GM12872 (cell line): ENCODE data around the gene MTA3.

ENCODE experiments used
- TF ChIP-seq, protein P1 (sequence below): IDR thresholded peaks from 3 replicates; pipeline ENCODE4 v1.5.1; 2011; ENCODE audit warnings: low read depth, mild to moderate bottlenecking, low read length, moderate library complexity; ENCODE audit not compliant: insufficient read depth

MTA3 gene

GRCh38 chr2:42557306-42557705, 11.1 kb upstream of the MTA3 start:
- TF ChIP-seq, protein P1, sequence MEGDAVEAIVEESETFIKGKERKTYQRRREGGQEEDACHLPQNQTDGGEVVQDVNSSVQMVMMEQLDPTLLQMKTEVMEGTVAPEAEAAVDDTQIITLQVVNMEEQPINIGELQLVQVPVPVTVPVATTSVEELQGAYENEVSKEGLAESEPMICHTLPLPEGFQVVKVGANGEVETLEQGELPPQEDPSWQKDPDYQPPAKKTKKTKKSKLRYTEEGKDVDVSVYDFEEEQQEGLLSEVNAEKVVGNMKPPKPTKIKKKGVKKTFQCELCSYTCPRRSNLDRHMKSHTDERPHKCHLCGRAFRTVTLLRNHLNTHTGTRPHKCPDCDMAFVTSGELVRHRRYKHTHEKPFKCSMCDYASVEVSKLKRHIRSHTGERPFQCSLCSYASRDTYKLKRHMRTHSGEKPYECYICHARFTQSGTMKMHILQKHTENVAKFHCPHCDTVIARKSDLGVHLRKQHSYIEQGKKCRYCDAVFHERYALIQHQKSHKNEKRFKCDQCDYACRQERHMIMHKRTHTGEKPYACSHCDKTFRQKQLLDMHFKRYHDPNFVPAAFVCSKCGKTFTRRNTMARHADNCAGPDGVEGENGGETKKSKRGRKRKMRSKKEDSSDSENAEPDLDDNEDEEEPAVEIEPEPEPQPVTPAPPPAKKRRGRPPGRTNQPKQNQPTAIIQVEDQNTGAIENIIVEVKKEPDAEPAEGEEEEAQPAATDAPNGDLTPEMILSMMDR, result no peak

GRCh38 chr2:42558827-42559226, 9.6 kb upstream of the MTA3 start:
- TF ChIP-seq, protein P1, result no peak

- TF ChIP-seq, protein P1, result no peak
Measured at GRCh38 chr2:42560899-42561298, 7.5 kb upstream of the MTA3 start.

DNA sequence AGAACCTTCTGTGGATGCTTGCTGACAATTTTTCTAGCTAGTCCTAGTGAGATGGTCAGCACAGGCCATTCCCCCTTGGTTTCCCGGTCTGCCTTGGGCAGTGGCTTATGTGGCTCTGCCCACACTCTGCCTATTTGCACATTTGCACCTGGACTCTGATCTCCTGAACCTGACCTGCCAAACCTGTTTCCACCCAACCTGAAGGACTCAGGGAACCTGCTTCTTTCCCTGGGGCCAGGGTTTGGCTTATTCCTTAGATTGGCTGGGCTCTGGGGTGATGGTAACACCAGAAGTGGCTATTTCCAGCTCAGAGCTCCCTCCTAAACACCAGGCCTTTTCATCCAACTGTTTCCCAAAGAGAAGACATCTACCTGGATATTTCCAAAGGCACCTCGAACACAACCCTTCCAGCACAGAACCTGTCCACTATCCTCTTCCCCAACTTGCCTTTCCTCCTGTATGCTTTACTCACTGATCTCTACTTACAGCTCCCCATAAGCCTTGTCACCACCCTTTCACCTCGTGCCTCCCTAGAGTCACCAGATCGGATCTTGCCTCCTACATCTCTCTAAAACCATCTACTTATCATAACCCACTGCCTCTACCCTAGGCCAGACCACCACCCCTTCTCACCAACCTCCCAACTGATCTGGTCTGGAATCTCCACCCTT, 5.8 kb upstream of the MTA3 start:
- TF ChIP-seq, protein P1, result no peak

DNA sequence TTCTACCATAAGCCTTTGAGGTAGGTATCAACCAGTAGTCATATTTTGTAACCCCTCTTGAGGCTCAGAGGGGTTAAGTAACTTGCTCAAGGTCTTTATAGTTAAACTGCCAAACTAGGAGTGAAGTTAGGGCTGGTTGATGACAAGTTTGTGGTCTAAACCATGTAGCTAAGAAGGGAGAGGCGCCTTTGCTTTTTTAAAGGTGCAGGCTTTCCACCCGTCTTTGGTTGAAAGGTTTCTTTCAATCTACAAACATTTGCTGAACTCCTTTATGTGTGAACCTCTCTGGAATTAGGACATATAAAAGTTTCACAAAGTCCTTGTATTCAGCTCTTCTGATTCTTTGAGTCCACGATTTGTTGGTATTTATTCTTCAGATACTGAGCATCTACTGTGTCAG, 2.4 kb upstream of the MTA3 start:
- TF ChIP-seq, protein P1, result no peak

DNA sequence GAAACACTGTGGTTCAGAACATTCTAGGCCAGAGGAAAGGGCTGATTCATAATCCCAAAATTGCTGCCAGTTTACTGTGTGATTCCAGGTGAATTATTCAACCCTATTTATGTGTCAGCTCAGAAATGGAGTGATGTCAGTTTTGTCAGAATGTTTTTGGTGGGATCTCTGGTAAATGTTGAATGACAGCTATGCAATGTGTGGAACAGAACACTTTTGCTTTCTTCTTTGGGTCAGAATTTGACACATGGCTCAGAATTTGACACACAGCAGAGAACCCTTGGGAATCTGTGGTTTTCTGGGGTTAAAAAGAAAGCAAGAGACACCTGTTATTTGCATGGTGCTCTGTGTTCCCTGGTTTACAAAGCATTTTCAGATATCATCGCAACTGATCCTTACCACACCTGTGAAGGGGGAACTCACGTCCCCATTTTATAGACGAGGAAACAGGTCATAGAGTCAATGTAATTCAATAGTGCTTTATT, 1.6 kb upstream of the MTA3 start:
- TF ChIP-seq, protein P1, result no peak

DNA sequence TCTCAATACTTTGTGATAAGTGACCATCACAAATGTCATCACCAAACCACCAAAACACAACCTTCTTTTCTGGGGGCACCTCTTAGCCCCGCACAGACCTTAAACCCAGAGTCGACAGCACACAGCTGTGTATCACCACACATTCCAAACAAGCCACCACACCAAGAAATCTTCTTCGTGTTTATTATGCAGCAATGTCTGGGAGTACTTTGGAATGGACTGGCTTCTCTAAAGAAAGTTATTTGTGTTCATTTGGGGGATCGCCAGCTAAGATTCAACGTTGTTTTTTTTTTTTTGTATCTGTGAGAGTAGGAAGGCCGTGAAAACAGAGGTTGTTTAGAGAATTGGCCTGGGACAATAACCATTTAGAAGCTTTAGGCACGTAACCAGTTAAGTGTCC, 1.1 kb upstream of the MTA3 start:
- TF ChIP-seq, protein P1, result no peak
